ENCODE results near the gene GPBP1L1. TPM values are rescaled to one million over a fixed set of nuclear protein-coding genes. Genes with fewer than 3 reads are reported as not detected.

The GPBP1L1 gene
- total and polyA plus RNA-seq, 8 donors, result 21.9 to 84.3 (median 53.7) TPM

DNA sequence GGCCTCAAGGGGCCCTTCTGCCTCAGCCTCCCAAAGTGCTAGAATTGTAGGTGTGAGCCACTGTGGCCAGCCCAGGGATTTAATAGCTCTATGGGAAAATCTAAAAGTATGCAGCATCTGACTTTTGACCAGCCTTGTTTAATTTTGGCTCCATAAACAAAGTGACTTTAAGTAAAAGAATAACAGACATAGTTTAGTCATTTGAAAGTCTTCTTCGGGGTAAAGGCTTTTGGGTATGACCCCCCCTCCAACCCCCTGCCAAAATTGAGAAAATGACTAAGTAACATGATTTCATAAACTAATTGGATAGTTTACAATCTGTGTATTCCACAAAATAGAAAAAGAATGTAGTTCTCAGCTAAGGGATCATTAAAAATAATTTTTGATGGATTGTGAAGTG, 17.0 kb downstream of the GPBP1L1 start:
- Histone ChIP-seq H3K4me1 (peaks cover 0 to 15% (median 7%) of the 10 kb centered on the region in 3 donors), H3K4me3 (no peak overlapping the region), H3K27me3 (no peaks in the 10 kb centered on the region), H3K27ac (no peak overlapping the region), H3K36me3 (no peaks in the 10 kb centered on the region), H3K9me3 (no peaks in the 10 kb centered on the region)
- DNase-seq (no peak), FAIRE-seq (no peak), ATAC-seq (no peak)
- 16 to 33% methylated on average over 1 of the region's 1 CpG for WGBS, 2 donors
- TF ChIP-seq, protein P1, sequence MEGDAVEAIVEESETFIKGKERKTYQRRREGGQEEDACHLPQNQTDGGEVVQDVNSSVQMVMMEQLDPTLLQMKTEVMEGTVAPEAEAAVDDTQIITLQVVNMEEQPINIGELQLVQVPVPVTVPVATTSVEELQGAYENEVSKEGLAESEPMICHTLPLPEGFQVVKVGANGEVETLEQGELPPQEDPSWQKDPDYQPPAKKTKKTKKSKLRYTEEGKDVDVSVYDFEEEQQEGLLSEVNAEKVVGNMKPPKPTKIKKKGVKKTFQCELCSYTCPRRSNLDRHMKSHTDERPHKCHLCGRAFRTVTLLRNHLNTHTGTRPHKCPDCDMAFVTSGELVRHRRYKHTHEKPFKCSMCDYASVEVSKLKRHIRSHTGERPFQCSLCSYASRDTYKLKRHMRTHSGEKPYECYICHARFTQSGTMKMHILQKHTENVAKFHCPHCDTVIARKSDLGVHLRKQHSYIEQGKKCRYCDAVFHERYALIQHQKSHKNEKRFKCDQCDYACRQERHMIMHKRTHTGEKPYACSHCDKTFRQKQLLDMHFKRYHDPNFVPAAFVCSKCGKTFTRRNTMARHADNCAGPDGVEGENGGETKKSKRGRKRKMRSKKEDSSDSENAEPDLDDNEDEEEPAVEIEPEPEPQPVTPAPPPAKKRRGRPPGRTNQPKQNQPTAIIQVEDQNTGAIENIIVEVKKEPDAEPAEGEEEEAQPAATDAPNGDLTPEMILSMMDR (IDR thresholded peaks at IDR 0.05), result no peak
- intact Hi-C loops (cut with DNase I), result no loop called here

DNA sequence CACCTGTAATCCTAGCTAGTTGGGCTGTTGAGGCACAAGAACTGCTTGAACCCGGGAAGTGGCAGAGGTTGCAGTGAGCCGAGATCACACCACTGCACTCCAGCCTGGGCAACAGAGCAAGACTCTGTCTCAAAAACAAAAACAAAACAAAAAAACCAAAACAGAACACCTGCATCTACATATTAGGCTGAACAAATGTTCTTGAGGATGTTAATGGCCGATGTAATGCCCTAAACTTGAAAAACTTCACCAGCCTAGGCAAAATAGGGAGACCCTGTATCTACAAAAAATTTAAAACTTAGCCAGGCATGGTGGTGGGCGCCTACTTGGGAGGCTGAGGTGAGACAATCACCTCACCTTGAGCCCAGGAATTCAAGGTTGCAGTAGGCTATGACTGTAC, 17.8 kb downstream of the GPBP1L1 start:
- 91 to 96% methylated on average over 4 of the region's 4 CpGs for WGBS, 2 donors
- Histone ChIP-seq H3K4me3 (no peak overlapping the region), H3K27me3 (no peaks in the 10 kb centered on the region), H3K9me3 (no peaks in the 10 kb centered on the region), H3K4me1 (peaks cover 0 to 15% (median 7%) of the 10 kb centered on the region in 3 donors), H3K27ac (no peak overlapping the region), H3K36me3 (no peaks in the 10 kb centered on the region)
- DNase-seq (no peak), ATAC-seq (peak in 2 of 4 donors; percentile 39 to 50), FAIRE-seq (no peak)
- TF ChIP-seq, protein P1 (IDR thresholded peaks at IDR 0.05), result no peak
- intact Hi-C loops (cut with DNase I), result no loop called here

DNA sequence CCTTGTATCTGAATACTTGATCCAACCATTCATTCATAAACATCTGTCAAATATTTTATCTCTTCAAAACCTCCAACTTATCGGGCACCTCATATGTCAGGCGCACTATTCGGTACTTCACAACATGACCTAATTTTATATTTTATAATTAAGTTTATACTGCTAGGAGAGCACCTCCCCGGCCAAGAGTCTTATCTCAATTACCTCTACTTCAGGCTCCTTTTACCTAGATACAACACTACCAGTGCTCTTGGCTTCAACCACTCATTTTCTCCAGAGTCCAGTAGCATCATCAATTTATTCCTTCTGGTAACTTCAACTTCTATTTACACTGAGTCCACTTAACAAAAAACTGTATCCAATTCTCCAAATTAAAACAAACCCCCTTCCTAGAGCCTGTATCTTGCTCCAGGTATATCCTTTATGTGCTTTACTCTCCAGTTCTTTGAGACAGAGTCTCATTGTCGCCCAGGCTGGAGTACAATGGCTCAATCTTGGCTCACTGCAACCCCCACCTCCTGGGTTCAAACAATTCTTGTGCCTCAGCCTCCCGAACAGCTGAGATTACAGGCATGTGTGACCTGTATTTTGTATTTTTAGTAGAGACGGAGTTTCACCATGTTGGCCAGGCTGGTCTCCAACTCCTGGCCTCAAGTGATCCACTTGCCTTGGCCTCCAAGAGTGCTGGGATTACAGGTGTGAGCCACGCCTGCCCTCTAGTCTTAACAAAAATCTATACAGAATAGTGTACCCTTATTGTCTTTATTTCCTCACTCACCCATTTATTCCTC, 18.8 kb downstream of the GPBP1L1 start:
- DNase-seq (no peak), ATAC-seq (no peak), FAIRE-seq (no peak)
- intact Hi-C loops (cut with DNase I), result no loop called here
- Histone ChIP-seq H3K27ac (no peak overlapping the region), H3K27me3 (no peaks in the 10 kb centered on the region), H3K9me3 (no peaks in the 10 kb centered on the region), H3K4me1 (peaks cover 0 to 15% (median 7%) of the 10 kb centered on the region in 3 donors), H3K4me3 (no peak overlapping the region), H3K36me3 (no peaks in the 10 kb centered on the region)
- TF ChIP-seq, protein P1 (IDR thresholded peaks at IDR 0.05), result no peak
- 65 to 72% methylated on average over 8 of the region's 8 CpGs for WGBS, 2 donors

DNA sequence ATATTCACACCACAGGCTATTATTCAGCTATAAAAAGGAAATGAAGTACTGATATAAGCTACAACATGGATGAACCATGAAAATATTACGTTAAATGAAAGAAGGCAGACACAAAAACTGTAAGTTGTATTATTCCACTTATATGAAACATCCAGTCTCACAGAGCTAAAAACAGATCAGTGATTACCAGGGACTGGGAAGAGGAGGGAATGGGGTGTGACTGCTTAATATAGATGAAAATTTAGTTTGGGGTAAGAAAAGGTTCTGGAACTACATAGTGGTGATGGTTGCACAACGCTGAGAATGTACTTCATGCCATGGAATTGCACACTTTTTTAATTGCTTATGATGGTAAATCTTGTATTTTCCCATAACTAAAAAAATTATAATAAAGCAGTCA, 19.5 kb downstream of the GPBP1L1 start:
- ATAC-seq (no peak), DNase-seq (no peak), FAIRE-seq (no peak)
- 89% methylated on average over 2 of the region's 2 CpGs for WGBS, 2 donors
- H3K36me3 ChIP-seq, result no peaks in the 10 kb centered on the region
- peaks cover 0 to 15% (median 7%) of the 10 kb centered on the region in 3 donors for H3K4me1 ChIP-seq
- no peaks in the 10 kb centered on the region for H3K27me3 ChIP-seq
- no peak overlapping the region for H3K27ac ChIP-seq
- no peak overlapping the region for H3K4me3 ChIP-seq
- H3K9me3 ChIP-seq, result no peaks in the 10 kb centered on the region
- TF ChIP-seq, protein P1 (IDR thresholded peaks at IDR 0.05), result no peak
- intact Hi-C loops (cut with DNase I), result no loop called here

DNA sequence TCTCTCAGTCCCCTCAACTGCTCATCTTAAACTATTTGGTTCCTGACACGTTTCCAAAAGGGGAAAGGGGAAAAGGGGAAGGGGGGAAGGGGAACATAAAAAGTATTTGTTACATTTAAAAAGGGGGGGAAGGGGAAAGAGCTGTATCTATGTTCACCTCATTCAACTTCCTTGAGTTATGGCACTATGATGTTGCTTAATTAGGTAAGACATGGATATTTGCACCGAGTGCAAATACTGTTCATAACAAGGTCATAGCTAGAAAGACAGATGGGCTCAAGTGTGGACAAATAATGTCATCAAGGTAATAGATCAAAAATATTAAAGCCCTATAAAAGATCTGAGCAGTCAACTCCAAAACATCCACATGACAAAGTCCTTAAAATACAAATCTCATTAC, 26.0 kb downstream of the GPBP1L1 start:
- peaks cover 0 to 53% (median 4%) of the 10 kb centered on the region in 3 donors for H3K36me3 ChIP-seq

More for the DNA sequence above, 26.0 kb downstream of the GPBP1L1 start:
- Histone ChIP-seq H3K27me3 (no peaks in the 10 kb centered on the region), H3K9me3 (no peaks in the 10 kb centered on the region), H3K27ac (no peak overlapping the region), H3K4me3 (no peak overlapping the region), H3K4me1 (no peaks in the 10 kb centered on the region)
- 47 to 55% methylated on average over 2 of the region's 2 CpGs for WGBS, 2 donors
- DNase-seq, result no peak
- ATAC-seq, result no peak
- TF ChIP-seq, protein P1 (IDR thresholded peaks at IDR 0.05), result no peak
- intact Hi-C loops (cut with DNase I), result no loop called here
- no peak for FAIRE-seq

Measured in pancreas (tissue), 10 donors.